Heart left ventricle (tissue), 16 donors: Measurements from ENCODE around the gene CAMSAP2. TPM values are rescaled to one million over a fixed set of nuclear protein-coding genes. Genes with fewer than 3 reads are reported as not detected.

Experiments
- ATAC-seq, 4 donors: fragments of 200-7000 bp; cut with Tn5 transposase; one replicate each; pipeline ENCODE4 v1.9.1; 2020 to 2022; ENCODE audit warnings: moderate library complexity in 4 of 4, mild to moderate bottlenecking in 3 of 4, moderate number of reproducible peaks in 1 of 4
- DNase-seq, 5 donors: peaks; one replicate each; pipeline ENCODE4 v3.0.0-alpha.2; 2020
- H3K27ac ChIP-seq, 12 donors: fragments of 200-600 bp; sonication (generic) in 4 of 12; one replicate each; pipeline versions ENCODE4 v1.5.0 to v1.8.0; 2016 to 2022; ENCODE audit warnings: mild to moderate bottlenecking in 2 of 12
- H3K27me3 ChIP-seq, 9 donors: fragments of 200-600 bp; sonication (generic) in 2 of 9; one replicate each; pipeline versions ENCODE4 v1.5.1 to v1.8.0; 2016 to 2022; ENCODE audit warnings: mild to moderate bottlenecking in 3 of 9
- H3K36me3 ChIP-seq, 9 donors: fragments of 200-600 bp; sonication (generic) in 2 of 9; one replicate each; pipeline versions ENCODE4 v1.5.0 to v1.8.0; 2018 to 2022; ENCODE audit warnings: mild to moderate bottlenecking in 2 of 9
- H3K4me1 ChIP-seq, 12 donors: fragments of 200-600 bp; sonication (generic) in 4 of 12; one replicate each; pipeline versions ENCODE4 v1.5.0 to v1.8.0; 2016 to 2022; ENCODE audit warnings: mild to moderate bottlenecking in 3 of 12
- H3K4me3 ChIP-seq, 12 donors: fragments of 200-600 bp; sonication (generic) in 4 of 12; one replicate each; pipeline versions ENCODE4 v1.5.0 to v1.8.0; 2017 to 2022; ENCODE audit warnings: mild to moderate bottlenecking in 9 of 12, moderate library complexity in 4 of 12
- H3K9me3 ChIP-seq, 12 donors: fragments of 200-600 bp; sonication (generic) in 4 of 12; one replicate each; pipeline versions ENCODE4 v1.5.0 to v1.8.0; 2016 to 2022; ENCODE audit warnings: mild to moderate bottlenecking in 1 of 12
- POLR2A ChIP-seq, 2 donors: fragments of 450-650 bp; IDR thresholded peaks; one replicate each; pipeline ENCODE4 v1.6.1; 2017; ENCODE audit warnings: antibody characterized with exemption in 2 of 2, mild to moderate bottlenecking in 2 of 2, moderate library complexity in 2 of 2
- WGBS, 4 donors: extraction: QIAGEN DNeasy Blood & Tissue Kit in 2 of 4; methylation state at CpG; one replicate each; pipeline versions ENCODE4 v1.1.5 to v1.1.7; 2013 to 2018; 5-methylcytosine and 5-hydroxymethylcytosine counted together
- intact Hi-C, 10 donors: fragments of 100-400 bp; cut with DNase I; formaldehyde crosslinking; loops; one replicate each; pipeline versions ENCODE4 v1.11.1 to v1.14.2; 2022
- polyA plus RNA-seq, 2 donors: library from polyadenylated mRNA; stranded (reverse); fragments of 200-250 nt; gene quantifications; one replicate each; pipeline ENCODE4 v1.2.3, GENCODE V29; 2013
- total RNA-seq, 9 donors: library from RNA; depleted of rRNA in 2 of 9; stranded (reverse); fragments of >200 nt in 2 of 9; fragmentation: NEBNext Ultra II Directional in 3 of 9; extraction: Animal tissue kit (Norgen Biotek cat#: 25700) in 3 of 9; gene quantifications; one replicate each; pipeline versions ENCODE4 v1.1.0 to v1.2.4, GENCODE V29; 2016 to 2023
- TF ChIP-seq, protein P1 (sequence below), 12 donors: fragments of 200-600 bp; sonication (generic) in 4 of 12; IDR thresholded peaks; one replicate each; pipeline versions ENCODE4 v1.5.0 to v1.8.0; 2018 to 2022; ENCODE audit warnings: antibody characterized with exemption in 12 of 12, mild to moderate bottlenecking in 5 of 12
- donor health status: ischemic (EF 13 %, LVEDD 7.1; RV severe dilation, severe dysfunction).
- donor health status: healthy with polysubstance abuse.
- donor health status: DM: no; HTN: yes; CAD: no.
- donor health status: DM: no; HTN: no; CAD: no.
- donor health status: ischemic (EF 25% LVEDD 6.9; RV normal size, moderate dysfunction).
- donor health status: ischemic (EF 25% LVEDD 5.7; RV mildly dilated, moderate dysfunction).
- donor health status: healthy.
- donor health status: DM: yes; HTN: yes; CAD: no.
- donor health status: ischemic (EF 35%, LVEDD 5.7; RV mildly dilated, moderate dysfunction).
- donor health status: nonischemic (EF 11% LVEDD 7.7; RV severe dilation, severe dysfunction).
- donor health status: DM: yes; HTN: yes; CAD: no.
- donor health status: PGD.
- donor health status: ischemic (EF 29% LVEDD 5.4; RV normal size, mild dysfunction).
- donor health status: nonischemic (EF 23%, LVEDD 6.1; RV moderate dilation, normal function).

The CAMSAP2 gene
- total and polyA plus RNA-seq, 11 donors: 7.0 to 53.7 (median 36.1) TPM

GRCh38 chr1:200699871-200700270 is 38.8 kb upstream of the CAMSAP2 start:
- DNase-seq: no peak
- intact Hi-C loops: no loop called here
- Histone ChIP-seq H3K27me3 (no peaks in the 10 kb centered on the region), H3K4me1 (no peaks in the 10 kb centered on the region), H3K4me3 (no peak overlapping the region), H3K9me3 (no peaks in the 10 kb centered on the region), H3K36me3 (no peaks in the 10 kb centered on the region), H3K27ac (no peak overlapping the region)
- WGBS, 4 donors: 29 to 70% (median 52%) methylated on average over 1 of the region's 1 CpG
- ATAC-seq: no peak
- TF ChIP-seq, protein P1, sequence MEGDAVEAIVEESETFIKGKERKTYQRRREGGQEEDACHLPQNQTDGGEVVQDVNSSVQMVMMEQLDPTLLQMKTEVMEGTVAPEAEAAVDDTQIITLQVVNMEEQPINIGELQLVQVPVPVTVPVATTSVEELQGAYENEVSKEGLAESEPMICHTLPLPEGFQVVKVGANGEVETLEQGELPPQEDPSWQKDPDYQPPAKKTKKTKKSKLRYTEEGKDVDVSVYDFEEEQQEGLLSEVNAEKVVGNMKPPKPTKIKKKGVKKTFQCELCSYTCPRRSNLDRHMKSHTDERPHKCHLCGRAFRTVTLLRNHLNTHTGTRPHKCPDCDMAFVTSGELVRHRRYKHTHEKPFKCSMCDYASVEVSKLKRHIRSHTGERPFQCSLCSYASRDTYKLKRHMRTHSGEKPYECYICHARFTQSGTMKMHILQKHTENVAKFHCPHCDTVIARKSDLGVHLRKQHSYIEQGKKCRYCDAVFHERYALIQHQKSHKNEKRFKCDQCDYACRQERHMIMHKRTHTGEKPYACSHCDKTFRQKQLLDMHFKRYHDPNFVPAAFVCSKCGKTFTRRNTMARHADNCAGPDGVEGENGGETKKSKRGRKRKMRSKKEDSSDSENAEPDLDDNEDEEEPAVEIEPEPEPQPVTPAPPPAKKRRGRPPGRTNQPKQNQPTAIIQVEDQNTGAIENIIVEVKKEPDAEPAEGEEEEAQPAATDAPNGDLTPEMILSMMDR (IDR thresholded peaks at IDR 0.05): no peak
- no peak for TF ChIP-seq POLR2A (IDR thresholded peaks at IDR 0.05)

DNA sequence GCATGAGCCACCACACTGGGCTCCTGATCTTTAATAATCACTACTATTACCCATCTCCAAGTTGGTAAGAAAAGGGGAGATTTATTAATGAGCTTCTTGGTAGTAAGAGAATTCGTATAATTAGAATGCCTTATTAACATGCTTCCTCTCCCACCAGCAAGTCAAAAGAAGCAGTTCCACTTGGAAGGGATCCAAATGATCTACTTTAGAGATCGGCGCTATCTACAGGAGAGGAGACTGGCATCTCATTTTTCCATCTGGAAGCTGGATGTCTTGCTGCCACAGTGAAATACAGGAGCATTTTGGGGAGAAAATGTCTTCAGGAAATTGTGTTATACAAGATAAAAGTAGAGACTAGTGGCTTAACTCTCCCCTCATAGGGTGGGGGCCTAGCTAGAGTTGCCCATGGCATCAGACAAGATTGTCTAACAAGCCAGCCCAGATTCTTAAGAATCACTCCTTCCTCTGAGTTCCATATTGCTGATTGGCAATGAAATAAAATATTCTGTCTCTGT is 33.6 kb upstream of the CAMSAP2 start:
- Histone ChIP-seq H3K4me1 (no peaks in the 10 kb centered on the region), H3K9me3 (no peaks in the 10 kb centered on the region), H3K36me3 (no peaks in the 10 kb centered on the region), H3K27me3 (no peaks in the 10 kb centered on the region), H3K4me3 (no peak overlapping the region), H3K27ac (no peak overlapping the region)
- intact Hi-C loops: no loop called here
- no peak for DNase-seq
- WGBS, 4 donors: 53 to 71% (median 61%) methylated on average over 3 of the region's 3 CpGs
- ATAC-seq: no peak
- no peak for TF ChIP-seq POLR2A (IDR thresholded peaks at IDR 0.05)
- TF ChIP-seq, protein P1 (IDR thresholded peaks at IDR 0.05): no peak

- intact Hi-C loops: no loop called here
- Histone ChIP-seq H3K27me3 (no peaks in the 10 kb centered on the region), H3K27ac (no peak overlapping the region), H3K9me3 (no peaks in the 10 kb centered on the region), H3K4me1 (no peaks in the 10 kb centered on the region), H3K4me3 (no peak overlapping the region), H3K36me3 (no peaks in the 10 kb centered on the region)
- no peak for TF ChIP-seq POLR2A (IDR thresholded peaks at IDR 0.05)
- TF ChIP-seq, protein P1 (IDR thresholded peaks at IDR 0.05): no peak
- DNase-seq (no peak), ATAC-seq (no peak)
- 74 to 92% (median 83%) methylated on average over 4 of the region's 4 CpGs for WGBS, 4 donors
Measured at GRCh38 chr1:200706111-200706814, 32.4 kb upstream of the CAMSAP2 start.

DNA sequence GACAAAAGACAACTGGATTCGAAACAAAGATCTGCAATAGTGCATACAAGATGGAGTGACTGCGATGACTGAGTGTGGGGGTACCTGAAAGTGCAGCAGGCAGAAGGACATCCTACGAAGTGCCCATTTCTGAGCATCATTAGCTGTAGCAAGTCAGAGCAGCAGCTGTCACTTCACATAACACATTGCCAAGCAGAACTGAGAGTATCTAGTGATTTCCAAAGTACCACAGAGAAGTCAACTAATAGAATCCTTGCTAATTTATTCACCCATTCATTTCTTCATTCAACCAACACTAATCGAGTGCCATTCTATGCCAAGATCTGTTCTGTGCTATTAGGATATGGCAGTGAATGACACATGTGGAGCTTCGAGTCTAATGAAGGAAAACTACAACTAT is 31.6 kb upstream of the CAMSAP2 start:
- 90 to 96% (median 95%) methylated on average over 5 of the region's 5 CpGs for WGBS, 4 donors
- DNase-seq (no peak), ATAC-seq (no peak)
- Histone ChIP-seq H3K27ac (no peak overlapping the region), H3K27me3 (no peaks in the 10 kb centered on the region), H3K4me1 (no peaks in the 10 kb centered on the region), H3K9me3 (no peaks in the 10 kb centered on the region), H3K36me3 (no peaks in the 10 kb centered on the region), H3K4me3 (no peak overlapping the region)
- TF ChIP-seq, protein P1 (IDR thresholded peaks at IDR 0.05): no peak
- no peak for TF ChIP-seq POLR2A (IDR thresholded peaks at IDR 0.05)
- intact Hi-C loops: no loop called here
